ENCODE results near the gene GLIS1.

The GLIS1 gene

GRCh38 chr1:53661496-53661895, 77.5 kb downstream of the GLIS1 start:
- no peak for TF ChIP-seq CTCF (IDR thresholded peaks at IDR 0.05)
- no peak overlapping the region for H3K4me3 ChIP-seq
- no peak for DNase-seq (ENCODE audit: low spot score)
- H3K27ac ChIP-seq = no peak overlapping the region

- no peak for DNase-seq (ENCODE audit: low spot score)
- no peak for TF ChIP-seq CTCF (IDR thresholded peaks at IDR 0.05)
- H3K27ac ChIP-seq = no peak overlapping the region
- no peak overlapping the region for H3K4me3 ChIP-seq
Observed at GRCh38 chr1:53660666-53661065, 78.3 kb downstream of the GLIS1 start.

GRCh38 chr1:53659436-53659835, 79.5 kb downstream of the GLIS1 start:
- H3K4me3 ChIP-seq = no peak overlapping the region
- no peak for TF ChIP-seq CTCF (IDR thresholded peaks at IDR 0.05)
- no peak for DNase-seq (ENCODE audit: low spot score)

GRCh38 chr1:53658489-53659230, 80.3 kb downstream of the GLIS1 start:
- DNase-seq (ENCODE audit: low spot score) = no peak
- H3K27ac ChIP-seq = no peak overlapping the region
- no peak for TF ChIP-seq CTCF (IDR thresholded peaks at IDR 0.05)
- no peak overlapping the region for H3K4me3 ChIP-seq

More at GRCh38 chr1:53659436-53659835, 79.5 kb downstream of the GLIS1 start:
- no peak overlapping the region for H3K27ac ChIP-seq

GRCh38 chr1:53657891-53658396, 81.0 kb downstream of the GLIS1 start:
- TF ChIP-seq CTCF (IDR thresholded peaks at IDR 0.05) = no peak
- DNase-seq (ENCODE audit: low spot score) = no peak

GRCh38 chr1:53657531-53657805, 81.5 kb downstream of the GLIS1 start:
- DNase-seq (ENCODE audit: low spot score) = no peak
- no peak for TF ChIP-seq CTCF (IDR thresholded peaks at IDR 0.05)
- Histone ChIP-seq H3K4me3 (no peak overlapping the region), H3K27ac (no peak overlapping the region)

More at GRCh38 chr1:53657891-53658396, 81.0 kb downstream of the GLIS1 start:
- no peak overlapping the region for H3K27ac ChIP-seq
- H3K4me3 ChIP-seq = no peak overlapping the region

Data from coronary artery (tissue), 2 donors.